SK-N-SH (cell line): ENCODE measurements around the gene NUMB.

Source experiments
- CHD2 ChIP-seq: fragments of 150-350 bp; IDR thresholded peaks from 2 replicates; pipeline ENCODE4 v1.6.1; 2018; ENCODE audit warnings: low read length; ENCODE audit not compliant: partially characterized antibody
- RAD21 ChIP-seq: IDR thresholded peaks from 2 replicates; pipeline ENCODE4 v1.6.1; 2012; ENCODE audit warnings: mild to moderate bottlenecking, low read length
- TEAD4 ChIP-seq: IDR thresholded peaks from 2 replicates; pipeline ENCODE4 v1.4.0; 2012; ENCODE audit warnings: mild to moderate bottlenecking, borderline replicate concordance; ENCODE audit not compliant: insufficient read depth
- YY1 ChIP-seq: IDR thresholded peaks from 2 replicates; pipeline ENCODE4 v1.4.0; 2012; ENCODE audit warnings: low read depth, mild to moderate bottlenecking
- TF ChIP-seq, protein P1 (sequence below): fragments of 200-600 bp; sonication (generic); IDR thresholded peaks from 2 replicates; pipeline ENCODE4 v1.6.1; 2017; ENCODE audit warnings: antibody characterized with exemption, mild to moderate bottlenecking, moderate library complexity

DNA sequence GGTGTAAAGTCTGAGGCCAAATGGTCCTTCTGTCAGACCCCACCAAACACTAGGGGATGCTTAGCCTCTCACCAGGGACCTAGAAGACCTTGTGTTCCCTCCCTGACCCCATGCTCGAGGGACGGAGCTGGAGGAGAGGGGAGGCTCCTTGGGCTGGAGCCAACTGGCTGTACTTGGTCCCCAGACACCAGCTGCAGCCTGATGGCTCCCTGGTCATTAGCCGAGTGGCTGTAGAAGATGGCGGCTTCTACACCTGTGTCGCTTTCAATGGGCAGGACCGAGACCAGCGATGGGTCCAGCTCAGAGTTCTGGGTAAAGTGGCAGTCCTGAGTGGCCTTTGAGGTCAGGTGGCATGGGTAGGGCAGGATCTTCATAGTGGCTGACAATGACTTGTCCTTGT is 192.0 kb downstream of the NUMB start:
- TF ChIP-seq RAD21 (no peak), TEAD4 (no peak), CHD2 (no peak), YY1 (no peak)
- TF ChIP-seq, protein P1, sequence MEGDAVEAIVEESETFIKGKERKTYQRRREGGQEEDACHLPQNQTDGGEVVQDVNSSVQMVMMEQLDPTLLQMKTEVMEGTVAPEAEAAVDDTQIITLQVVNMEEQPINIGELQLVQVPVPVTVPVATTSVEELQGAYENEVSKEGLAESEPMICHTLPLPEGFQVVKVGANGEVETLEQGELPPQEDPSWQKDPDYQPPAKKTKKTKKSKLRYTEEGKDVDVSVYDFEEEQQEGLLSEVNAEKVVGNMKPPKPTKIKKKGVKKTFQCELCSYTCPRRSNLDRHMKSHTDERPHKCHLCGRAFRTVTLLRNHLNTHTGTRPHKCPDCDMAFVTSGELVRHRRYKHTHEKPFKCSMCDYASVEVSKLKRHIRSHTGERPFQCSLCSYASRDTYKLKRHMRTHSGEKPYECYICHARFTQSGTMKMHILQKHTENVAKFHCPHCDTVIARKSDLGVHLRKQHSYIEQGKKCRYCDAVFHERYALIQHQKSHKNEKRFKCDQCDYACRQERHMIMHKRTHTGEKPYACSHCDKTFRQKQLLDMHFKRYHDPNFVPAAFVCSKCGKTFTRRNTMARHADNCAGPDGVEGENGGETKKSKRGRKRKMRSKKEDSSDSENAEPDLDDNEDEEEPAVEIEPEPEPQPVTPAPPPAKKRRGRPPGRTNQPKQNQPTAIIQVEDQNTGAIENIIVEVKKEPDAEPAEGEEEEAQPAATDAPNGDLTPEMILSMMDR: no peak
